Kidney (tissue), 14 donors: ENCODE data around the gene OGA. TPM values are rescaled to one million over a fixed set of nuclear protein-coding genes. Genes with fewer than 3 reads are reported as not detected.
A peak's percentile ranks its signal among the peaks of the same experiment; 100 is the strongest.

ENCODE experiments used
- DNase-seq, 5 donors: peaks; one replicate each; pipeline ENCODE4 v3.0.0-alpha.2; 2013 to 2020
- FAIRE-seq: peaks from 2 replicates; lab custom pipeline; 2012; peaks lifted over from hg19 to GRCh38; lab: Jason Lieb, UNC
- H3K27ac ChIP-seq, 2 donors: one replicate each; pipeline ENCODE4 v1.7.0; 2013; ENCODE audit warnings: low read depth in 2 of 2, low read length in 2 of 2, inconsistent platforms in 1 of 2
- H3K27me3 ChIP-seq: one replicate; pipeline ENCODE4 v1.7.1; 2013; ENCODE audit warnings: low read length, inconsistent platforms; ENCODE audit not compliant: control insufficient read depth, insufficient read depth
- H3K36me3 ChIP-seq, 3 donors: one replicate each; pipeline versions ENCODE4 v1.7.0 to v1.7.1; 2013; ENCODE audit warnings: low read length in 3 of 3, control low read depth in 1 of 3, inconsistent platforms in 1 of 3; ENCODE audit not compliant: insufficient read depth in 3 of 3, control insufficient read depth in 2 of 3
- H3K4me1 ChIP-seq, 3 donors: one replicate each; pipeline versions ENCODE4 v1.7.0 to v1.7.1; 2013; ENCODE audit warnings: low read length in 3 of 3, inconsistent platforms in 1 of 3, low read depth in 1 of 3; ENCODE audit not compliant: control insufficient read depth in 2 of 3, insufficient read depth in 2 of 3
- H3K4me3 ChIP-seq, 3 donors: one replicate each; pipeline versions ENCODE4 v1.7.0 to v1.8.1; 2013; ENCODE audit warnings: low read length in 3 of 3, control low read depth in 1 of 3, inconsistent platforms in 1 of 3
- H3K9ac ChIP-seq, 3 donors: one replicate each; pipeline versions ENCODE4 v1.7.0 to v1.7.1; 2013; ENCODE audit warnings: low read length in 3 of 3, control low read depth in 1 of 3, inconsistent platforms in 1 of 3
- H3K9me3 ChIP-seq, 3 donors: one replicate each; pipeline versions ENCODE4 v1.7.0 to v1.7.1; 2013; ENCODE audit warnings: low read length in 3 of 3, control low read depth in 1 of 3, inconsistent platforms in 1 of 3; ENCODE audit not compliant: control insufficient read depth in 2 of 3, insufficient read depth in 1 of 3
- CTCF ChIP-seq: IDR thresholded peaks from 3 replicates; pipeline ENCODE4 v1.5.1; 2012; ENCODE audit warnings: mild to moderate bottlenecking, moderate library complexity, borderline replicate concordance; ENCODE audit not compliant: insufficient read depth; ENCODE audit errors: extremely low read depth
- intact Hi-C: fragments of 100-400 bp; cut with DNase I; formaldehyde crosslinking; loops from one replicate; pipeline ENCODE4 v1.11.1; 2022
- polyA plus RNA-seq: library from polyadenylated mRNA; stranded (reverse); fragments of 350-450 nt; fragmentation: Illumina TruSeq; extraction: RNeasy Lipid Tissue Mini Kit (QIAGEN cat#74804); gene quantifications from one replicate; pipeline ENCODE4 v1.2.3, GENCODE V29; 2014; ENCODE audit warnings: low read depth, low replicate concordance; ENCODE audit not compliant: insufficient read depth
- total RNA-seq: library from RNA; stranded (reverse); fragmentation: NEBNext Ultra II Directional; extraction: Animal tissue kit (Norgen Biotek cat#: 25700); gene quantifications from one replicate; pipeline ENCODE4 v1.2.1, GENCODE V29; 2021
- donor health status: control.
- donor health status: control.
- donor health status: control.
- donor health status: control.
- donor health status: control.
- donor health status: DM: yes; HTN: yes; CAD: no.
- donor health status: Normal renal cell carcinoma (clear cell type).

Gene OGA
- total and polyA plus RNA-seq, 2 donors from 2014 or later = 33.4 to 146 TPM

- no peaks in the 10 kb centered on the region for H3K9me3 ChIP-seq
- no peaks in the 10 kb centered on the region for H3K36me3 ChIP-seq
- H3K27ac ChIP-seq = no peak overlapping the region
- peaks cover 17% of the 10 kb centered on the region for H3K27me3 ChIP-seq
- H3K9ac ChIP-seq = no peak overlapping the region
- no peak overlapping the region for H3K4me3 ChIP-seq
- FAIRE-seq (no peak), DNase-seq (peak in 1 of 5 donors; percentile 45)
- no peak for TF ChIP-seq CTCF
- intact Hi-C loops = loop anchor here (10.0 kb wide), 1 partner anchor 166 kb away; no protein-coding TSS in a partner anchor
- peaks cover 0 to 13% (median 0%) of the 10 kb centered on the region in 3 donors for H3K4me1 ChIP-seq
Measured at GRCh38 chr10:101770331-101771215, 47.7 kb downstream of the OGA start.

- intact Hi-C loops = loop anchor here (10.0 kb wide), 1 partner anchor 165 kb away; no protein-coding TSS in a partner anchor
- peaks cover 14% of the 10 kb centered on the region for H3K27me3 ChIP-seq
- no peak for TF ChIP-seq CTCF
- no peak for DNase-seq
- H3K4me3 ChIP-seq = no peak overlapping the region
- no peaks in the 10 kb centered on the region for H3K36me3 ChIP-seq
- peaks cover 0 to 8% (median 0%) of the 10 kb centered on the region in 3 donors for H3K4me1 ChIP-seq
- no peak overlapping the region for H3K9ac ChIP-seq
- H3K27ac ChIP-seq = no peak overlapping the region
- no peaks in the 10 kb centered on the region for H3K9me3 ChIP-seq
- no peak for FAIRE-seq
Measured at GRCh38 chr10:101769541-101770180, 48.6 kb downstream of the OGA start.

- H3K4me3 ChIP-seq = no peak overlapping the region
- H3K36me3 ChIP-seq = no peaks in the 10 kb centered on the region
- H3K27me3 ChIP-seq = peaks cover 13% of the 10 kb centered on the region
- no peak for TF ChIP-seq CTCF
- intact Hi-C loops = no loop called here
- FAIRE-seq (no peak), DNase-seq (no peak)
- no peak overlapping the region for H3K9ac ChIP-seq
- no peaks in the 10 kb centered on the region for H3K9me3 ChIP-seq
- peaks cover 0 to 8% (median 0%) of the 10 kb centered on the region in 3 donors for H3K4me1 ChIP-seq
- H3K27ac ChIP-seq = no peak overlapping the region
Measured at GRCh38 chr10:101768791-101769170, 49.5 kb downstream of the OGA start.
